ENCODE measurements around the gene IDI1.

The IDI1 gene

DNA sequence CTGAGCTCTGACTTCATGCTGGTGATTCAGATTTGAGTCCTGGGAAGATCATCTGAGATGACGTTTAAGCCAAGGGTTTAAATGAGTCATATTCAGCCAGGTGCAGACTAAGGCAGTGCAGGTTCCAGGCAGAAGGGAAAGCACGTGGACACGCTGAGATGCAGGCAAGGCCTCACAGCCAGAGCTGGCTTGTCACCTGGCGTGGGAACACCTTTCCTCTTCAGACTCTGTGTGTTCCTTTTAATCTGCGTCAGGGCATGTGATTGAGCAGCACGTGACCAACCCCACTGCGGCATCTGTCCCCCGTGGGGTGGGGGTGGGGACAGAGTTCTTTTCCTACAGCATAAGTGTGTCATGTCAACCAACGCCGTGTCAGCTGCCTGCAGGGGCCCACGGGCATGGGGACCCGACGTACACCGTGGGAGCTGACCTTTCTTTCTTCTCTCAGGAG lies 12.6 kb downstream of the IDI1 start:
- TF ChIP-seq, protein P1, sequence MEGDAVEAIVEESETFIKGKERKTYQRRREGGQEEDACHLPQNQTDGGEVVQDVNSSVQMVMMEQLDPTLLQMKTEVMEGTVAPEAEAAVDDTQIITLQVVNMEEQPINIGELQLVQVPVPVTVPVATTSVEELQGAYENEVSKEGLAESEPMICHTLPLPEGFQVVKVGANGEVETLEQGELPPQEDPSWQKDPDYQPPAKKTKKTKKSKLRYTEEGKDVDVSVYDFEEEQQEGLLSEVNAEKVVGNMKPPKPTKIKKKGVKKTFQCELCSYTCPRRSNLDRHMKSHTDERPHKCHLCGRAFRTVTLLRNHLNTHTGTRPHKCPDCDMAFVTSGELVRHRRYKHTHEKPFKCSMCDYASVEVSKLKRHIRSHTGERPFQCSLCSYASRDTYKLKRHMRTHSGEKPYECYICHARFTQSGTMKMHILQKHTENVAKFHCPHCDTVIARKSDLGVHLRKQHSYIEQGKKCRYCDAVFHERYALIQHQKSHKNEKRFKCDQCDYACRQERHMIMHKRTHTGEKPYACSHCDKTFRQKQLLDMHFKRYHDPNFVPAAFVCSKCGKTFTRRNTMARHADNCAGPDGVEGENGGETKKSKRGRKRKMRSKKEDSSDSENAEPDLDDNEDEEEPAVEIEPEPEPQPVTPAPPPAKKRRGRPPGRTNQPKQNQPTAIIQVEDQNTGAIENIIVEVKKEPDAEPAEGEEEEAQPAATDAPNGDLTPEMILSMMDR (conservative IDR thresholded peaks at IDR 0.05; ENCODE audit: low read depth, low read length): no peak
- H3K4me3 ChIP-seq (ENCODE audit: low read depth, low read length): no peak overlapping the region
- peak; percentile 84 for DNase-seq (ENCODE audit: low read depth)

DNA sequence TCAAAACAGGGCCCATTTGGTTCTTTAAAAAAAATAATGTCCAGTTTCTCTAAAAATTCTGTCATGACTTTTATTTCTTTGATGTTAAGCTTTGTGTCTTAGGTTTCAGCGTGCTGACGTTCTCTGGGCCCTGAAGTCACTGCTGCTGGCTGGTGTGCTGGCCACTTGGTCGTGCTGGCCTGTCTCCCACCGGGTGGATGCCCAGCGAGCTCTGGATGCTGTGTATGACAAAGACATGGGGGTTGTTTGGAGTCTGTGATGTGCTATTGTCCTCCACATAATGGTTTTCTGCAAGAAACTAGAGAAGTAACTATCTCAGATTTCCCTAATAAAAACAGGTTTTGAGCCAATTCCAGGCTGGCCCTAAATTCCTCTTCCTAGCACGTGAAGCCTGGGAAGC lies 13.7 kb downstream of the IDI1 start:
- TF ChIP-seq, protein P1 (conservative IDR thresholded peaks at IDR 0.05; ENCODE audit: low read depth, low read length): no peak
- H3K4me3 ChIP-seq (ENCODE audit: low read depth, low read length): no peak overlapping the region
- no peak for DNase-seq (ENCODE audit: low read depth)

DNA sequence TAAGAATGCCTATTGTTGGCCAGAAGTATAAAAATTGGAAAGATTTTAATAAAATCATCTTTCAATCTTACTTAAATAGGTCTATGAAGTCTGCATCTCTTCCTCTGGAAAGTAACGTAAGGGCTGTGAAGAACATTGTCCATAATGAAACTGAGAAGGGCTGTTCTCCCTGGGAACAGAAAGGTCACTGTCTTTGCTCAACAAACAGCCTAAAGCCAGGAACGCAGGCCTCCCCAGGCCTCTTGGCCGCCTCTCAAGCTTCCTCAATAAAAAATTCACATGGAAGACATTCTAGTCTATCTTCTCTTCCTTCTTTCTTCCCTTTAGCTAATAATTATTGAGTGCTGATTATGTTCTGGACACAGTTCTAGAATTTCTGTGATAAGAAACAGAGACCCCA lies 14.2 kb downstream of the IDI1 start:
- no peak overlapping the region for H3K4me3 ChIP-seq (ENCODE audit: low read depth, low read length)
- TF ChIP-seq, protein P1 (conservative IDR thresholded peaks at IDR 0.05; ENCODE audit: low read depth, low read length): no peak
- DNase-seq (ENCODE audit: low read depth): peak; percentile 42

DNA sequence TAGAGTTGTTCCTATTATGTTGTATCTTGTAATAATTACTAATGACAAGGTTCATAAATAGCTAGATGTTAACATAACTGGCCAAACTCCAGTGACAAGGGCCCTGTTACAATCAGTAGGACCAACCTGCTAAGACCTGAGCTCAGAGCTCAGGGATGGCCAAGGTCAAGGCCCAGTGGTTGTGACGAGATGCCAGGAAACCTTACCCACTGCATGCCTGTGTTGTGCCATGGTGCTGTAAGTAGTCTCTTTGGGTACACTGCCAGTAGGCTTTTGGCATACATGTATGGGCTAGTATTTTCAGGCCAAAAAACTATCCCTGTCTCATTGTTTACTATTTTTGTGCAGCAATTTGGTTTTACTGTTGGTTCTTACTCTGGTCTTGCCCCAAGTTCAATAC lies 15.3 kb downstream of the IDI1 start:
- H3K4me3 ChIP-seq (ENCODE audit: low read depth, low read length): no peak overlapping the region
- TF ChIP-seq, protein P1 (conservative IDR thresholded peaks at IDR 0.05; ENCODE audit: low read depth, low read length): no peak
- DNase-seq (ENCODE audit: low read depth): no peak

DNA sequence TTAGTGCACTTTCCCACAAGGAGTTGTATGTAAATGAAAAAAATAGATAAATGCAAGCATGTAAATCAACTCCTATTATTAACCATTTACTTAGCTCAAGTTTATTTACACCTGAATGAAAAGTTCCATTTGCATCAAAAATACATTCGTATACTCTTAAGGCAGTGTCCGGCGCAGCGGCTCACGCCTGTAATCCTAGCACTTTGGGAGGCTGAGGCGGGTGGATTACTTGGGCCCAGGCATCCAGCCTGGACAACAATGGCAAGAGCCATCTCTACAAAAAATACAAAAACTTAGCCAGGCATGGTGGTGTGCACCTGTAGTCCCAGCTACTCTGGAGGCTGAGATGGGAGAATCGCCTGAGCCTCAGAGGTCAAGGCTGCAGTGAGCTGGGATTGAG lies 19.1 kb downstream of the IDI1 start:
- no peak for DNase-seq (ENCODE audit: low read depth)
- TF ChIP-seq, protein P1 (conservative IDR thresholded peaks at IDR 0.05; ENCODE audit: low read depth, low read length): no peak
- H3K4me3 ChIP-seq (ENCODE audit: low read depth, low read length): no peak overlapping the region

DNA sequence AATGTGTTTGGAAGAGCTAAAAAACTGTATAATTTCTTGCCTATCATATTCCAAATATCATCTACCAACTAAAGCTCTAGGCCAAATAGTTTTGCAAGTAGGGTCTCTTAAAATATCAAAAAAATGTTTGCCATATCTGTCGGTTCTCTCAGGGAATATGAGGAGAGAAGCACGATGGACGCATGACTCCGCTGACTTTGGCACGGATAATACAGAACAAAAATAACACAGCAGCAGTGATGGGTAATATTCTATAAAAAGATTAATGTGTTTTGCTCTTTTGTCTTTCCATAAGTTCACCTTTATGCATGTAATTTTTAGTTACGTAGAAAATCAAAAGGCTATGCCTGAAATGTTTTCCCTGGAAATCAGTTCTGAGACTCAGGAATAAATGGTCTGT lies 22.3 kb downstream of the IDI1 start:
- no peak for DNase-seq (ENCODE audit: low read depth)
- no peak overlapping the region for H3K4me3 ChIP-seq (ENCODE audit: low read depth, low read length)
- TF ChIP-seq, protein P1 (conservative IDR thresholded peaks at IDR 0.05; ENCODE audit: low read depth, low read length): no peak

DNA sequence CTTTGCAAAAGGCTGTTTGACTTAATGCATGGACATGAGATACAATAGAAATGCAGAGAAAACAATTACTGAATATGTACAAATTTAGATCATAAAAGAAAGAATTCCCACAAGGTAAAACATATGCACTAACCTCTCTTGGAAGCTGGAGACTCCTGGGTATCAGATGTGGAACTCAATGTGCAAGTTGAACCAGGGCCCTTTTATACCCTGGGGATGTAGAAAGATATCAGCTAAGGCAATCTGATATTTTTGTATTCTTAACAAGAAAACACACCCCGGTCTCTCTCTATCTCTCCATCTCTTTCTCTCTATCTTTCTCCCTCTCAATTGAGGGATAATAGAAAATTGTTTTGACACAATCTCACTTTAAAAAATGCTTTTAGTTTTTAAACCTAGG lies 23.2 kb downstream of the IDI1 start, which contains the start of gene IDI2:
Gene IDI2 (minus strand): TSS at position 177 of the 400 bp plus-strand sequence. CDS start 1,136 bp downstream, outside the sequence.
- no peak within 1 kb of the TSS for H3K4me3 ChIP-seq (ENCODE audit: low read depth, low read length)
- TF ChIP-seq, protein P1 (conservative IDR thresholded peaks at IDR 0.05; ENCODE audit: low read depth, low read length): no peak
- DNase-seq (ENCODE audit: low read depth): no peak

Measured in choroid plexus epithelial cell (primary cell).